HL-60 (cell line): ENCODE data around the gene USH2A.

Source experiments
- DNase-seq, 2 experiments: peaks; one replicate each; pipeline ENCODE4 v3.0.0-alpha.2; 2010 to 2020; ENCODE audit warnings: low read depth in 1 of 2, low spot score in 1 of 2
- H3K27ac ChIP-seq: fragments of 250-450 bp; sonication (Bioruptor Pico); replicated peaks from 2 replicates; pipeline ENCODE4 v1.5.1; 2020; ENCODE audit warnings: mild to moderate bottlenecking, moderate library complexity
- H3K27me3 ChIP-seq: fragments of 250-450 bp; sonication (Bioruptor Pico); 2 replicates; pipeline ENCODE4 v1.5.1; 2021; ENCODE audit warnings: mild to moderate bottlenecking, moderate library complexity; ENCODE audit not compliant: insufficient read depth, poor library complexity, severe bottlenecking
- H3K4me3 ChIP-seq: replicated peaks from 2 replicates; pipeline ENCODE4 v1.5.1; 2011; ENCODE audit warnings: mild to moderate bottlenecking, control low read depth, low read length; ENCODE audit not compliant: insufficient read depth
- CTCF ChIP-seq: IDR thresholded peaks from one replicate; pipeline ENCODE4 v1.5.1; 2011; ENCODE audit warnings: low read length, control low read depth, inconsistent platforms; ENCODE audit not compliant: insufficient read depth
- GABPA ChIP-seq: IDR thresholded peaks from 2 replicates; pipeline ENCODE4 v1.6.1; 2012; ENCODE audit warnings: low read depth
- POLR2AphosphoS5 ChIP-seq: IDR thresholded peaks from 2 replicates; pipeline ENCODE4 v1.6.1; 2012; ENCODE audit warnings: low read depth
- REST ChIP-seq: IDR thresholded peaks from 2 replicates; pipeline ENCODE4 v1.6.1; 2012; ENCODE audit warnings: low read depth; ENCODE audit not compliant: insufficient replicate concordance
- SPI1 ChIP-seq: IDR thresholded peaks from 2 replicates; pipeline ENCODE4 v1.6.1; 2012; ENCODE audit warnings: low read depth, mild to moderate bottlenecking, borderline replicate concordance

Gene USH2A

GRCh38 chr1:216055004-216055403 lies 368.2 kb downstream of the USH2A start:
- Histone ChIP-seq H3K27me3 (no peaks in the 10 kb centered on the region), H3K27ac (no peak overlapping the region), H3K4me3 (no peak overlapping the region)
- TF ChIP-seq REST (no peak), GABPA (no peak), POLR2AphosphoS5 (no peak), CTCF (no peak), SPI1 (no peak)
- DNase-seq = no peak

- Histone ChIP-seq H3K27me3 (no peaks in the 10 kb centered on the region), H3K4me3 (no peak overlapping the region), H3K27ac (no peak overlapping the region)
- TF ChIP-seq REST (no peak), CTCF (no peak), GABPA (no peak), POLR2AphosphoS5 (no peak), SPI1 (no peak)
- DNase-seq = no peak
Observed at GRCh38 chr1:216054600-216054999, 368.6 kb downstream of the USH2A start.

GRCh38 chr1:216051071-216051470 lies 372.2 kb downstream of the USH2A start:
- Histone ChIP-seq H3K4me3 (no peak overlapping the region), H3K27ac (no peak overlapping the region), H3K27me3 (no peaks in the 10 kb centered on the region)
- TF ChIP-seq POLR2AphosphoS5 (no peak), REST (no peak), GABPA (no peak), SPI1 (no peak), CTCF (no peak)
- no peak for DNase-seq
